ENCODE results near the gene LTN1.

- TF ChIP-seq, protein P1, sequence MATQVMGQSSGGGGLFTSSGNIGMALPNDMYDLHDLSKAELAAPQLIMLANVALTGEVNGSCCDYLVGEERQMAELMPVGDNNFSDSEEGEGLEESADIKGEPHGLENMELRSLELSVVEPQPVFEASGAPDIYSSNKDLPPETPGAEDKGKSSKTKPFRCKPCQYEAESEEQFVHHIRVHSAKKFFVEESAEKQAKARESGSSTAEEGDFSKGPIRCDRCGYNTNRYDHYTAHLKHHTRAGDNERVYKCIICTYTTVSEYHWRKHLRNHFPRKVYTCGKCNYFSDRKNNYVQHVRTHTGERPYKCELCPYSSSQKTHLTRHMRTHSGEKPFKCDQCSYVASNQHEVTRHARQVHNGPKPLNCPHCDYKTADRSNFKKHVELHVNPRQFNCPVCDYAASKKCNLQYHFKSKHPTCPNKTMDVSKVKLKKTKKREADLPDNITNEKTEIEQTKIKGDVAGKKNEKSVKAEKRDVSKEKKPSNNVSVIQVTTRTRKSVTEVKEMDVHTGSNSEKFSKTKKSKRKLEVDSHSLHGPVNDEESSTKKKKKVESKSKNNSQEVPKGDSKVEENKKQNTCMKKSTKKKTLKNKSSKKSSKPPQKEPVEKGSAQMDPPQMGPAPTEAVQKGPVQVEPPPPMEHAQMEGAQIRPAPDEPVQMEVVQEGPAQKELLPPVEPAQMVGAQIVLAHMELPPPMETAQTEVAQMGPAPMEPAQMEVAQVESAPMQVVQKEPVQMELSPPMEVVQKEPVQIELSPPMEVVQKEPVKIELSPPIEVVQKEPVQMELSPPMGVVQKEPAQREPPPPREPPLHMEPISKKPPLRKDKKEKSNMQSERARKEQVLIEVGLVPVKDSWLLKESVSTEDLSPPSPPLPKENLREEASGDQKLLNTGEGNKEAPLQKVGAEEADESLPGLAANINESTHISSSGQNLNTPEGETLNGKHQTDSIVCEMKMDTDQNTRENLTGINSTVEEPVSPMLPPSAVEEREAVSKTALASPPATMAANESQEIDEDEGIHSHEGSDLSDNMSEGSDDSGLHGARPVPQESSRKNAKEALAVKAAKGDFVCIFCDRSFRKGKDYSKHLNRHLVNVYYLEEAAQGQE (IDR thresholded peaks at IDR 0.05; ENCODE audit: low read depth) = no peak
- TF ChIP-seq EGR1 (IDR thresholded peaks at IDR 0.05) (no peak), TEAD4 (IDR thresholded peaks at IDR 0.05) (no peak), YY1 (IDR thresholded peaks at IDR 0.05; ENCODE audit: low read depth) (no peak), TAF1 (IDR thresholded peaks at IDR 0.05; ENCODE audit: low read depth) (no peak), NFIC (IDR thresholded peaks at IDR 0.05) (no peak), CEBPB (IDR thresholded peaks at IDR 0.05) (no peak), EP300 (IDR thresholded peaks at IDR 0.05; ENCODE audit: borderline replicate concordance) (no peak), MAX (IDR thresholded peaks at IDR 0.05) (no peak), RAD21 (IDR thresholded peaks at IDR 0.05; ENCODE audit: low read depth) (no peak)
- TF ChIP-seq, protein P2, sequence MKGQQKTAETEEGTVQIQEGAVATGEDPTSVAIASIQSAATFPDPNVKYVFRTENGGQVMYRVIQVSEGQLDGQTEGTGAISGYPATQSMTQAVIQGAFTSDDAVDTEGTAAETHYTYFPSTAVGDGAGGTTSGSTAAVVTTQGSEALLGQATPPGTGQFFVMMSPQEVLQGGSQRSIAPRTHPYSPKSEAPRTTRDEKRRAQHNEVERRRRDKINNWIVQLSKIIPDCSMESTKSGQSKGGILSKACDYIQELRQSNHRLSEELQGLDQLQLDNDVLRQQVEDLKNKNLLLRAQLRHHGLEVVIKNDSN (IDR thresholded peaks at IDR 0.05) = no peak
Measured at GRCh38 chr21:28979092-28979491, 13.6 kb downstream of the LTN1 start.

Data from Ishikawa (cell line).